ENCODE measurements around the gene HSPB6.

GRCh38 chr19:35796645-35797542, 40.1 kb upstream of the HSPB6 start:
- TF ChIP-seq POLR2A (IDR thresholded peaks at IDR 0.05; ENCODE audit: low read length) (no peak), GATA1 (IDR thresholded peaks at IDR 0.05; ENCODE audit: low read depth, low read length) (no peak)

Measured in erythroblast (primary cell).